Measurements from ENCODE around the gene VSIG8.

VSIG8 gene

GRCh38 chr1:159829822-159830465, 32.5 kb downstream of the VSIG8 start (continued):
- no peak for TF ChIP-seq RARB (CRISPR knock-in tag; IDR thresholded peaks at IDR 0.05)

GRCh38 chr1:159829273-159829634, 33.2 kb downstream of the VSIG8 start:
- peak; percentile 64 for ATAC-seq
- no peak for TF ChIP-seq CSDC2 (CRISPR knock-in tag; IDR thresholded peaks at IDR 0.05)
- TF ChIP-seq TCF4 (CRISPR knock-in tag; IDR thresholded peaks at IDR 0.05; ENCODE audit: borderline replicate concordance), result no peak
- no peak for TF ChIP-seq TOX (CRISPR knock-in tag; IDR thresholded peaks at IDR 0.05; ENCODE audit: borderline replicate concordance)
- no peak for TF ChIP-seq OSR1 (CRISPR knock-in tag; IDR thresholded peaks at IDR 0.05)
- TF ChIP-seq CREB5 (CRISPR knock-in tag; IDR thresholded peaks at IDR 0.05; ENCODE audit: low read depth), result no peak
- no peak for TF ChIP-seq ZNF8 (CRISPR knock-in tag; IDR thresholded peaks at IDR 0.05)
- no peak for TF ChIP-seq ESRRG (CRISPR knock-in tag; IDR thresholded peaks at IDR 0.05)
- TF ChIP-seq ZNF70 (CRISPR knock-in tag; IDR thresholded peaks at IDR 0.05), result no peak
- no peak for TF ChIP-seq SNAI2 (CRISPR knock-in tag; IDR thresholded peaks at IDR 0.05)
- no peak for TF ChIP-seq ARNTL (CRISPR knock-in tag; IDR thresholded peaks at IDR 0.05; ENCODE audit: borderline replicate concordance, low read depth)
- no peak for TF ChIP-seq ISL1 (CRISPR knock-in tag; IDR thresholded peaks at IDR 0.05)
- no peak for TF ChIP-seq ZFP30 (CRISPR knock-in tag; IDR thresholded peaks at IDR 0.05)
- no peak for TF ChIP-seq ZC3H10 (CRISPR knock-in tag; IDR thresholded peaks at IDR 0.05)

GRCh38 chr1:159828581-159829272, 33.7 kb downstream of the VSIG8 start:
- ATAC-seq, result no peak

More at GRCh38 chr1:159828581-159829272, 33.7 kb downstream of the VSIG8 start:
- TF ChIP-seq CSDC2 (CRISPR knock-in tag; IDR thresholded peaks at IDR 0.05) (no peak), ZNF8 (CRISPR knock-in tag; IDR thresholded peaks at IDR 0.05) (no peak), ZFP3 (CRISPR knock-in tag; IDR thresholded peaks at IDR 0.05) (no peak), TOX (CRISPR knock-in tag; IDR thresholded peaks at IDR 0.05; ENCODE audit: borderline replicate concordance) (no peak), BACH2 (CRISPR knock-in tag; IDR thresholded peaks at IDR 0.05; ENCODE audit: borderline replicate concordance) (no peak), PPARA (CRISPR knock-in tag; IDR thresholded peaks at IDR 0.05; ENCODE audit: borderline replicate concordance) (no peak), GLIS3 (CRISPR knock-in tag; IDR thresholded peaks at IDR 0.05) (no peak), POU6F1 (CRISPR knock-in tag; IDR thresholded peaks at IDR 0.05; ENCODE audit: borderline replicate concordance, low read depth) (no peak), ISL1 (CRISPR knock-in tag; IDR thresholded peaks at IDR 0.05) (no peak), CSRNP3 (CRISPR knock-in tag; IDR thresholded peaks at IDR 0.05) (no peak), ARNTL (CRISPR knock-in tag; IDR thresholded peaks at IDR 0.05; ENCODE audit: borderline replicate concordance, low read depth) (no peak), ZC3H10 (CRISPR knock-in tag; IDR thresholded peaks at IDR 0.05) (no peak), OSR1 (CRISPR knock-in tag; IDR thresholded peaks at IDR 0.05) (no peak), CREB5 (CRISPR knock-in tag; IDR thresholded peaks at IDR 0.05; ENCODE audit: low read depth) (no peak), RARB (CRISPR knock-in tag; IDR thresholded peaks at IDR 0.05) (no peak), TSHZ2 (CRISPR knock-in tag; IDR thresholded peaks at IDR 0.05) (no peak), ZNF565 (CRISPR knock-in tag; conservative IDR thresholded peaks at IDR 0.05; ENCODE audit: low read depth) (no peak)

All from SK-N-SH treated with all-trans-retinoic acid at 6 μM for 48 hours (cell line).